NCI-H460 (cell line): Measurements from ENCODE around the gene MED1. TPM values are rescaled to one million over a fixed set of nuclear protein-coding genes. Genes with fewer than 3 reads are reported as not detected.

Experiments
- DNase-seq: peaks from one replicate; pipeline ENCODE4 v3.0.0-alpha.2; 2016; ENCODE audit warnings: low read depth; ENCODE audit errors: extremely low read depth
- total RNA-seq: library from RNA; depleted of rRNA; stranded (reverse); fragments of >200 nt; shearing (Covaris generic); gene quantifications from 2 replicates; pipeline ENCODE4 v1.2.3, GENCODE V29; 2014; rRNA removed

Gene MED1
- total RNA-seq, 1 experiment from 2014 or later = 37.6 TPM

- no peak for DNase-seq
These were observed 86.6 kb downstream of the MED1 start for GRCh38 chr17:39364236-39365025.

- DNase-seq = no peak
These were observed 90.0 kb downstream of the MED1 start for GRCh38 chr17:39361064-39361463.

- no peak for DNase-seq
These were observed 90.5 kb downstream of the MED1 start for GRCh38 chr17:39360537-39360936.

GRCh38 chr17:39359994-39360393 is 91.1 kb downstream of the MED1 start:
- no peak for DNase-seq

GRCh38 chr17:39357986-39358385 is 93.1 kb downstream of the MED1 start:
- no peak for DNase-seq

GRCh38 chr17:39357488-39357887 is 93.6 kb downstream of the MED1 start:
- no peak for DNase-seq

Other genes with a start within 250 kb of the MED1 start
- gene STAC2, start 225.3 kb downstream of the MED1 start, total RNA-seq = not detected in 2 replicates
- gene FBXL20, start 49.6 kb downstream of the MED1 start, total RNA-seq = 10.5 and 10.9 TPM in 2 replicates
- 35.4 and 42.4 TPM in 2 replicates for gene CDK12, start 10.2 kb upstream of the MED1 start, total RNA-seq
- not detected in 2 replicates for gene NEUROD2, start 156.7 kb upstream of the MED1 start, total RNA-seq
- gene PPP1R1B, start 175.7 kb upstream of the MED1 start, total RNA-seq = 0.05 TPM in 1 of 2 replicates, not detected in the other
- gene STARD3, start 185.9 kb upstream of the MED1 start, total RNA-seq = 33.2 and 41.1 TPM in 2 replicates
- 0.63 and 1.1 TPM in 2 replicates for gene TCAP, start 214.1 kb upstream of the MED1 start, total RNA-seq
- gene PNMT, start 217.2 kb upstream of the MED1 start, total RNA-seq = not detected in 2 replicates
- 5.3 and 5.8 TPM in 2 replicates for gene PGAP3, start 236.8 kb upstream of the MED1 start, total RNA-seq
- 15.7 and 17.4 TPM in 2 replicates for gene ERBB2, start 248.8 kb upstream of the MED1 start, total RNA-seq